ENCODE data around the gene TBC1D17.

The TBC1D17 gene

GRCh38 chr19:49871349-49871985 lies 6.0 kb upstream of the TBC1D17 start:
- no peak overlapping the region for H3K27ac Mint-ChIP-seq
- peaks cover 33% of the 10 kb centered on the region for H3K36me3 Mint-ChIP-seq (ENCODE audit: insufficient read depth)
- DNase-seq (no peak), ATAC-seq (replicated peaks) (no peak)
- no peaks in the 10 kb centered on the region for H3K9me3 Mint-ChIP-seq
- no peaks in the 10 kb centered on the region for H3K27me3 Mint-ChIP-seq
- peak overlapping the region; percentile 43 to 56 for H3K4me3 Mint-ChIP-seq
- H3K4me1 Mint-ChIP-seq (ENCODE audit: low read depth in 2 of 2) = peaks cover 29 to 30% of the 10 kb centered on the region in 2 donors

DNA sequence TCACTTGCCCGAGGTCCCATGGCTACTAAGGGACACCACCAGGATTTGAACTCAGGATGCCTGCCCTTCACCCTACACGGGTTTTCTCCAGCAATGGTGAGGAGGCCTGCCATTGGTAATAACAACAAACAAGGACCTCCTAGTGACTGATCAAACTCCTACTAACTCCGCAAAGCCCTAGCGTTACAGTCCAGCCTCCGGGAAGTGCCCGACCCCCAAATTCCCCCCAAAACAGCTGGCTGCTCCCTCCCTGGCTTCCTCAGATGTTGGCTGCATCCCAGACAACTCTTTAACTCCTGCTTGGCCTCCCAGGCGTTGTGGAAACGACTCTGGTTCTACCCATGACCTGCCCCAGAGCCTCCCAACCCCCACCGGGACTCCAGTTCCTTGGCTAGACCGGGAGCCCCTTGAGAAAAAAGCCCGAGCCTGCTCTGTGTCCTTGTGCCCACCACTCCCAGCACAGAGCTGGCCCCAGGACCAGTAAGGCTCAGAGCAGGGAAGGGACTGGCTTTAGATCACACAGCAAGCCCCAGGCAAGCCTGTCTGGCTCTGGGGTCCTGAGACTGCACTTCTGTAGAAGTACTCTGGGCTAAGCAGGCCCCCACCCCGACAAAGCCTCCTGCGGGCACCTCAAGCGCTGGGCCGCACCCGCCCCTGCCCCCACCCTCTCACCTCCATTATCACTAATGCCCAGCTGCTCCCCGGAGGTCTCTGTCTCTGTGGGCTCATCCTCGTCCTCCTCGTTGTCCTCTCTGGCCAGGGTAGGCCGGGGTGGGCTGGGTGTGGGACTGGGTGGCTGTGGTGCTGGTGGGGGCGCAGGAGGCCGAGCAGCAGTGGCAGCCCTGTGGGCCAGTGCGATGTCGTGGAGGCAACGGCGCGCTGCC lies 5.0 kb upstream of the TBC1D17 start:
- no peak for ATAC-seq (replicated peaks)
- peaks cover 19 to 23% of the 10 kb centered on the region in 2 donors for H3K4me1 Mint-ChIP-seq (ENCODE audit: low read depth in 2 of 2)

DNA sequence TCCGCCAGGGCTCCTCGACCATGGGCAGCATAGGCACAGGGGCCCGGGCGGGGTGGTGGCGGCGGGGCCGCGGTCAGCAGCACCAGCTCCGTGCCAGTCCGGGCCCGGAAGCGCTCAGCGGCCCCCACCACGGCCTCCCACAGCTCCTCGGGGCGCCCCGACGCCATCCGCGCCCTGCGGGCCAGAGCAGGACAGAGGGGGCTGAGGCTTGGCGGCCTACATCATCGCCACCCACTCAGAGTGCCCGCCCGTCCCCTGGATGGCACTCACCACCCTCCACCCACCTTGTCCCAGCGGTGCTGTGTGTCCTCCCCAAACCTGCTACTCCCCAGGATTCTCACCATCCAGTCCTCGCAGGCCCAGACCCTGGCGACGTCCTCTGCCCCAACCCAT lies 4.4 kb upstream of the TBC1D17 start:
- ATAC-seq (replicated peaks) = no peak
- Mint-ChIP-seq H3K4me3 (no peak overlapping the region), H3K36me3 (ENCODE audit: insufficient read depth) (peaks cover 19% of the 10 kb centered on the region), H3K27ac (no peak overlapping the region), H3K9me3 (no peaks in the 10 kb centered on the region), H3K27me3 (no peaks in the 10 kb centered on the region), H3K4me1 (ENCODE audit: low read depth in 2 of 2) (peaks cover 16 to 19% of the 10 kb centered on the region in 2 donors)
- DNase-seq = no peak

More for the DNA sequence above, 5.0 kb upstream of the TBC1D17 start:
- Mint-ChIP-seq H3K27me3 (no peaks in the 10 kb centered on the region), H3K36me3 (ENCODE audit: insufficient read depth) (peaks cover 26% of the 10 kb centered on the region), H3K9me3 (no peaks in the 10 kb centered on the region), H3K27ac (no peak overlapping the region), H3K4me3 (peak overlapping the region; percentile 43 to 56)
- DNase-seq = no peak

GRCh38 chr19:49873834-49874233 lies 3.7 kb upstream of the TBC1D17 start:
- no peak for DNase-seq
- no peaks in the 10 kb centered on the region for H3K9me3 Mint-ChIP-seq
- H3K36me3 Mint-ChIP-seq (ENCODE audit: insufficient read depth) = peaks cover 16% of the 10 kb centered on the region
- ATAC-seq (replicated peaks) = no peak
- H3K4me1 Mint-ChIP-seq (ENCODE audit: low read depth in 2 of 2) = peaks cover 21 to 22% of the 10 kb centered on the region in 2 donors
- H3K27me3 Mint-ChIP-seq = no peaks in the 10 kb centered on the region
- H3K27ac Mint-ChIP-seq = no peak overlapping the region
- H3K4me3 Mint-ChIP-seq = no peak overlapping the region

GRCh38 chr19:49874503-49875157 lies 2.9 kb upstream of the TBC1D17 start:
- no peaks in the 10 kb centered on the region for H3K9me3 Mint-ChIP-seq
- DNase-seq (no peak), ATAC-seq (replicated peaks) (no peak)
- peaks cover 16% of the 10 kb centered on the region for H3K36me3 Mint-ChIP-seq (ENCODE audit: insufficient read depth)
- no peaks in the 10 kb centered on the region for H3K27me3 Mint-ChIP-seq
- H3K4me3 Mint-ChIP-seq = no peak overlapping the region
- H3K27ac Mint-ChIP-seq = no peak overlapping the region
- H3K4me1 Mint-ChIP-seq (ENCODE audit: low read depth in 2 of 2) = peaks cover 25 to 27% of the 10 kb centered on the region in 2 donors

DNA sequence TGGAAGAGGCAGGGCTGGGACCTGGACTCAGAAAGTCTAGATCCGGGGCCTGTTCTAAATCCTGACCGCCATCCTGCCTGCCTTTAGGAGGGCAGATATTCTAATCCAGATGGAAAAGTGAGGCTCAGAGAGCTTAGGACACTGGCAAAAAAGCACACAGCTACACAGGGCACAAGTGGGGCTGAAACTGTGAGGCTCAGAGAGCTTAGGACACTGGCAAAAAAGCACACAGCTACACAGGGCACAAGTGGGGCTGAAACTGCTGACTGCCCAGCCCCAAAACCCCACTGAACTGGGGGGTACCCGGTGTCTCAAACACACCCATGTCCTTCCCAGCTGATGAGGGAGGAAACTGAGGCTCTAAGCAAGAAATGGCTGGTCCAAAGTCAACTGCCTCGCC lies 2.3 kb upstream of the TBC1D17 start:
- DNase-seq (no peak), ATAC-seq (replicated peaks) (no peak)
- Mint-ChIP-seq H3K4me3 (no peak overlapping the region), H3K9me3 (no peaks in the 10 kb centered on the region), H3K4me1 (ENCODE audit: low read depth in 2 of 2) (peaks cover 24 to 25% of the 10 kb centered on the region in 2 donors), H3K27me3 (no peaks in the 10 kb centered on the region), H3K27ac (no peak overlapping the region), H3K36me3 (ENCODE audit: insufficient read depth) (peaks cover 16% of the 10 kb centered on the region)

GRCh38 chr19:49875857-49876421 lies 1.6 kb upstream of the TBC1D17 start:
- Mint-ChIP-seq H3K4me1 (ENCODE audit: low read depth in 2 of 2) (peaks cover 22 to 24% of the 10 kb centered on the region in 2 donors), H3K36me3 (ENCODE audit: insufficient read depth) (peaks cover 16% of the 10 kb centered on the region), H3K27me3 (no peaks in the 10 kb centered on the region), H3K4me3 (no peak overlapping the region), H3K27ac (no peak overlapping the region), H3K9me3 (no peaks in the 10 kb centered on the region)
- ATAC-seq (replicated peaks) (no peak), DNase-seq (peak; percentile 35 to 43 (median 42))

DNA sequence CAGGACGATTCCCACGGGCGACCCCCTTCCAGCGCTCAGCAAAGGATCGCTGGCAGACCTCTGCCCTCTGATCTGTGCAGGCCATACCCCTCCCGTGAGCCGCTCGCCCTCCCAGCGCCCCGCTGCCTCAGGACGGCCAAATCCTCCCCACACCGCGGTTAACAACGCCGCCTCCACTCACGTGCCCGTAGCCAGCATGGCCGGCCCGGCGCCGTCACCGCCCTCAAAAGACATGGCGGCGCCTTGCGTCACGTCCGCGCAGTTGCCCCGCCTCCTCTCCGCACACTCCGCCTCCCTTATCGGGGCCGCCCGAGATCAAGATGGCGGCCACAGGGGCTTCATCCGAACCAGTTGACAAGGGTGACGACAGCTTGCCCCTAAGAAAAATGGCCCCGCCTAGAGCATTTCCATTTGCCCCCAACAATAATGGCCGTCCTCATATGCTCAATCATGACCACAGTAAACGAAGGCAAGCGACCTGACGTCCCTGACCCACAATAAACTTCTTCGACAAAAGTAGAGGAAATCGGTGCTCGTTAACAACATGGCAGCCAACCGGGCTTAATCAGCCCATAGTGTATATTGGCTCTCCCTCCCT lies 981 bp upstream of the TBC1D17 start:
- DNase-seq (peak; percentile 97 to 98 (median 98)), ATAC-seq (replicated peaks) (peak; percentile 57)
- H3K9me3 Mint-ChIP-seq = no peaks in the 10 kb centered on the region
- H3K4me3 Mint-ChIP-seq = no peak overlapping the region
- H3K36me3 Mint-ChIP-seq (ENCODE audit: insufficient read depth) = peaks cover 16% of the 10 kb centered on the region
- no peaks in the 10 kb centered on the region for H3K27me3 Mint-ChIP-seq
- no peak overlapping the region for H3K27ac Mint-ChIP-seq
- H3K4me1 Mint-ChIP-seq (ENCODE audit: low read depth in 2 of 2) = peaks cover 22 to 24% of the 10 kb centered on the region in 2 donors

GRCh38 chr19:49877879-49878743 lies 609 bp downstream of the TBC1D17 start:
- H3K27me3 Mint-ChIP-seq = no peaks in the 10 kb centered on the region
- H3K4me3 Mint-ChIP-seq = no peak overlapping the region
- H3K4me1 Mint-ChIP-seq (ENCODE audit: low read depth in 2 of 2) = peaks cover 21% of the 10 kb centered on the region in 2 donors
- no peaks in the 10 kb centered on the region for H3K9me3 Mint-ChIP-seq
- peak; percentile 58 for ATAC-seq (replicated peaks)
- no peak overlapping the region for H3K27ac Mint-ChIP-seq
- DNase-seq = peak; percentile 95 to 98 (median 98)
- H3K36me3 Mint-ChIP-seq (ENCODE audit: insufficient read depth) = peaks cover 10% of the 10 kb centered on the region

GRCh38 chr19:49878744-49879070 lies 1.2 kb downstream of the TBC1D17 start:
- no peak overlapping the region for H3K4me3 Mint-ChIP-seq
- H3K27ac Mint-ChIP-seq = no peak overlapping the region
- H3K4me1 Mint-ChIP-seq (ENCODE audit: low read depth in 2 of 2) = peaks cover 21% of the 10 kb centered on the region in 2 donors
- no peaks in the 10 kb centered on the region for H3K27me3 Mint-ChIP-seq
- no peak for DNase-seq
- H3K9me3 Mint-ChIP-seq = no peaks in the 10 kb centered on the region
- no peak for ATAC-seq (replicated peaks)
- H3K36me3 Mint-ChIP-seq (ENCODE audit: insufficient read depth) = peaks cover 7% of the 10 kb centered on the region

DNA sequence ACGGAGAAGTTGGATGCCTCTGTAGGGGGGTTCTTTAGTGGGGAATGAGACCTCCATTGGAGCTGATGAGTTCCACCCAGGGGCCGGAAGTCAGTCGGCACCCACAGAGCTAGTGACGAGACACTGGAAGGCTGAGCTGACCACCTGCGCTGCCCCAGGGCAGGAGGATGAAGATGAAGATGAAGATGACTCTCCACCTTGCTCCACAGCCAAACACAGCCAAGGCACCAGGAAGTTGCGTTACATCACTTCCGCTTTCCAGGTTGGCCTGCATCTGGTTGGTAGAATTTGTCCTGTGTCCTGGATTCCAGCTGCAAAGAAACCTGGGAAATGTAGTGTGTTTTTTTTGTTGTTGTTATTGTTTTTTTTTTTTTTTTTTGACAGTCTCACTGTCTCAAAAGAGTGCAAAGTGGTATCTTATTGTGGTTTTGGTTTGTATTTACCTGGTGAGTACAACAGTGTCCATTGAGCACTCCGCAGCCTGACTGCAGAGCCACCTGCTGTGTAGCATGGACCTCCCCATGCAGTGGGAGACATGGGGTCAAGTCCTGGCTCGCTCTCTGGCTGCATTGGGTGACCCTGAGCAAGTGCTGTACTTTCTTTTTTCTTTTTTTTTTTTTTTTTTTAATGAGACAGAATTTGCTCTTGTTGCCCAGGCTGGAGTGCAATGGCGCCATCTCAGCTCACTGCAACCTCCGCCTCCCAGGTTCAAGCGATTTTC lies 1.9 kb downstream of the TBC1D17 start:
- DNase-seq (no peak), ATAC-seq (replicated peaks) (no peak)
- Mint-ChIP-seq H3K9me3 (no peaks in the 10 kb centered on the region), H3K27me3 (no peaks in the 10 kb centered on the region), H3K36me3 (ENCODE audit: insufficient read depth) (peaks cover 5% of the 10 kb centered on the region), H3K4me3 (no peak overlapping the region), H3K4me1 (ENCODE audit: low read depth in 2 of 2) (peaks cover 21% of the 10 kb centered on the region in 2 donors), H3K27ac (peak overlapping the region in 1 of 2 donors; percentile 99)
